Testis (tissue), 3 donors: Measurements from ENCODE around the gene CDK5R1. TPM values are rescaled to one million over a fixed set of nuclear protein-coding genes. Genes with fewer than 3 reads are reported as not detected.
A peak's percentile ranks its signal among the peaks of the same experiment; 100 is the strongest.

ENCODE experiments used
- DNase-seq: peaks from one replicate; pipeline ENCODE4 v3.0.0-alpha.2; 2019
- H3K27ac ChIP-seq, 2 donors: fragments of 200-600 bp; sonication (generic); one replicate each; pipeline ENCODE4 v1.5.1; 2019
- H3K27me3 ChIP-seq: fragments of 200-600 bp; sonication (generic); one replicate; pipeline ENCODE4 v1.5.1; 2019
- H3K36me3 ChIP-seq: fragments of 200-600 bp; sonication (generic); one replicate; pipeline ENCODE4 v1.5.1; 2017; ENCODE audit warnings: low read depth; ENCODE audit errors: missing control alignments
- H3K4me1 ChIP-seq: fragments of 200-600 bp; sonication (generic); one replicate; pipeline ENCODE4 v1.5.1; 2019
- H3K4me3 ChIP-seq, 2 donors: fragments of 200-600 bp; sonication (generic); one replicate each; pipeline ENCODE4 v1.5.1; 2017 to 2019
- H3K9me3 ChIP-seq: fragments of 200-600 bp; sonication (generic); one replicate; pipeline ENCODE4 v1.5.1; 2017
- POLR2A ChIP-seq: fragments of 450-650 bp; IDR thresholded peaks from one replicate; pipeline ENCODE4 v1.6.1; 2017; ENCODE audit warnings: antibody characterized with exemption, mild to moderate bottlenecking, moderate library complexity
- WGBS, 2 donors: methylation state at CpG; one replicate each; pipeline ENCODE4 v1.1.5; 2018; 5-methylcytosine and 5-hydroxymethylcytosine counted together
- intact Hi-C: fragments of 100-400 bp; cut with DNase I; formaldehyde crosslinking; loops from one replicate; pipeline ENCODE4 v1.15.1; 2023; ENCODE audit warnings: low total_unique reads
- polyA plus RNA-seq: library from polyadenylated mRNA; stranded (reverse); fragments of 350-450 nt; fragmentation: Illumina TruSeq; extraction: RNeasy Lipid Tissue Mini Kit (QIAGEN cat#74804); gene quantifications from one replicate; pipeline ENCODE4 v1.2.3, GENCODE V29; 2014; ENCODE audit warnings: low read depth, low replicate concordance; ENCODE audit not compliant: insufficient read depth
- total RNA-seq, 2 donors: library from RNA; depleted of rRNA; stranded (reverse); fragments of >200 nt; gene quantifications; one replicate each; pipeline ENCODE4 v1.2.3, GENCODE V29; 2016
- TF ChIP-seq, protein P1 (sequence below), 3 experiments: fragments of 450-650 bp in 2 of 3; fragments of 200-600 bp in 1 of 3; sonication (generic) in 1 of 3; IDR thresholded peaks; one replicate each; pipeline ENCODE4 v1.5.1; 2016 to 2019; ENCODE audit warnings: antibody characterized with exemption in 3 of 3, mild to moderate bottlenecking in 2 of 3, moderate library complexity in 1 of 3

CDK5R1 gene
- total and polyA plus RNA-seq, 3 donors from 2014 or later: 13.2 to 17.0 (median 16.2) TPM

DNA sequence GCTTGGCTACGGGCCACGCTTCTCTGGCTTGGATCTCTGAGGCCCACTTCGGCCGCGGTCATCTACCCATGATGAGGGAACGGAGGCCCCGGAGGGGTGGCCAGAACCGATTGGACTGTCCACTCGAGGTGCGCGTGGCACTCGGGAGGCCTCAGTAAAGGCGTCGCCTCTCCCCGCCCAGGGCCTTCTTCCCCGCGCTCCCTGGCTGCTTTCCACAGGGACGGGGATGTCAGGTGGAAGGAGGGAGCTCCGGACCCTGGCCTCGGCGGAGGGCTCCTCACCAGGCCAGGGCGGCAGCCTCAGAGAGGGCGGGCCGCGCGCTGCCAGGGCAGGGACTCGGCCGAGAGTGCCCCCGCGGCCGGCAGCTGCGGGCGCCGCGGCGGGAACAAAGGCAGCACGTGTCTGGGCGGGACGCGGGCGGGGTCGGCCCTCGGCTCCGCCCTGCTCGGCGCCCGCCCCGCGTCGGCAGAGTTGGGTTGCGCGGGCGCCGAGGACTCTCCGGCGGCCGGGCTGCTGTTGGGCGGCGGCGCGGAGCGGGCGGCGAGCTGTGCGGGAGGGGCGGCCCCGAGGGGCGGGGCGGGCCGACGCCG lies 587 bp upstream of the CDK5R1 start:
- H3K36me3 ChIP-seq: no peaks in the 10 kb centered on the region
- peak overlapping the region; percentile 76 to 78 for H3K27ac ChIP-seq
- intact Hi-C loops: no loop called here
- H3K27me3 ChIP-seq: no peaks in the 10 kb centered on the region
- 3 to 10% methylated on average over 14 to 67 of the region's 72 CpGs for WGBS, 2 donors
- peak overlapping the region; percentile 57 to 61 for H3K4me3 ChIP-seq
- TF ChIP-seq POLR2A: no peak
- TF ChIP-seq, protein P1, sequence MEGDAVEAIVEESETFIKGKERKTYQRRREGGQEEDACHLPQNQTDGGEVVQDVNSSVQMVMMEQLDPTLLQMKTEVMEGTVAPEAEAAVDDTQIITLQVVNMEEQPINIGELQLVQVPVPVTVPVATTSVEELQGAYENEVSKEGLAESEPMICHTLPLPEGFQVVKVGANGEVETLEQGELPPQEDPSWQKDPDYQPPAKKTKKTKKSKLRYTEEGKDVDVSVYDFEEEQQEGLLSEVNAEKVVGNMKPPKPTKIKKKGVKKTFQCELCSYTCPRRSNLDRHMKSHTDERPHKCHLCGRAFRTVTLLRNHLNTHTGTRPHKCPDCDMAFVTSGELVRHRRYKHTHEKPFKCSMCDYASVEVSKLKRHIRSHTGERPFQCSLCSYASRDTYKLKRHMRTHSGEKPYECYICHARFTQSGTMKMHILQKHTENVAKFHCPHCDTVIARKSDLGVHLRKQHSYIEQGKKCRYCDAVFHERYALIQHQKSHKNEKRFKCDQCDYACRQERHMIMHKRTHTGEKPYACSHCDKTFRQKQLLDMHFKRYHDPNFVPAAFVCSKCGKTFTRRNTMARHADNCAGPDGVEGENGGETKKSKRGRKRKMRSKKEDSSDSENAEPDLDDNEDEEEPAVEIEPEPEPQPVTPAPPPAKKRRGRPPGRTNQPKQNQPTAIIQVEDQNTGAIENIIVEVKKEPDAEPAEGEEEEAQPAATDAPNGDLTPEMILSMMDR (IDR thresholded peaks at IDR 0.05): no peak
- H3K4me1 ChIP-seq: peaks cover 30% of the 10 kb centered on the region
- peak; percentile 77 for DNase-seq
- H3K9me3 ChIP-seq: no peaks in the 10 kb centered on the region

DNA sequence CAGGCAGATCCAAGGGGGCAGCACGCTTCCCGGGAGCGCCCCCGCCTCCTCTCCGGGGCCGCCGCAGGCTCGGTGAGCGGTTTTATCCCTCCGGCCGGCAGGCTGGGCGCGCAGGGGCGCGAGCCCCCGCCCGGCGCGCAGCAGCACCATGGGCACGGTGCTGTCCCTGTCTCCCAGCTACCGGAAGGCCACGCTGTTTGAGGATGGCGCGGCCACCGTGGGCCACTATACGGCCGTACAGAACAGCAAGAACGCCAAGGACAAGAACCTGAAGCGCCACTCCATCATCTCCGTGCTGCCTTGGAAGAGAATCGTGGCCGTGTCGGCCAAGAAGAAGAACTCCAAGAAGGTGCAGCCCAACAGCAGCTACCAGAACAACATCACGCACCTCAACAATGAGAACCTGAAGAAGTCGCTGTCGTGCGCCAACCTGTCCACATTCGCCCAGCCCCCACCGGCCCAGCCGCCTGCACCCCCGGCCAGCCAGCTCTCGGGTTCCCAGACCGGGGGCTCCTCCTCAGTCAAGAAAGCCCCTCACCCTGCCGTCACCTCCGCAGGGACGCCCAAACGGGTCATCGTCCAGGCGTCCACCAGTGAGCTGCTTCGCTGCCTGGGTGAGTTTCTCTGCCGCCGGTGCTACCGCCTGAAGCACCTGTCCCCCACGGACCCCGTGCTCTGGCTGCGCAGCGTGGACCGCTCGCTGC lies 832 bp downstream of the CDK5R1 start:
- DNase-seq: no peak
- Histone ChIP-seq H3K9me3 (no peaks in the 10 kb centered on the region), H3K27me3 (no peaks in the 10 kb centered on the region), H3K27ac (peak overlapping the region in 1 of 2 donors; percentile 56), H3K4me1 (peaks cover 30% of the 10 kb centered on the region), H3K36me3 (no peaks in the 10 kb centered on the region), H3K4me3 (peak overlapping the region; percentile 59 to 61)
- TF ChIP-seq POLR2A: no peak
- TF ChIP-seq, protein P1 (IDR thresholded peaks at IDR 0.05): no peak
- WGBS, 2 donors: 37 to 49% methylated on average over 23 to 56 of the region's 59 CpGs
- intact Hi-C loops: no loop called here

DNA sequence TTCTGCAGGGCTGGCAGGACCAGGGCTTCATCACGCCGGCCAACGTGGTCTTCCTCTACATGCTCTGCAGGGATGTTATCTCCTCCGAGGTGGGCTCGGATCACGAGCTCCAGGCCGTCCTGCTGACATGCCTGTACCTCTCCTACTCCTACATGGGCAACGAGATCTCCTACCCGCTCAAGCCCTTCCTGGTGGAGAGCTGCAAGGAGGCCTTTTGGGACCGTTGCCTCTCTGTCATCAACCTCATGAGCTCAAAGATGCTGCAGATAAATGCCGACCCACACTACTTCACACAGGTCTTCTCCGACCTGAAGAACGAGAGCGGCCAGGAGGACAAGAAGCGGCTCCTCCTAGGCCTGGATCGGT lies 1.4 kb downstream of the CDK5R1 start:
- intact Hi-C loops: no loop called here
- WGBS, 2 donors: 61 to 85% methylated on average over 16 of the region's 16 CpGs
- Histone ChIP-seq H3K27me3 (no peaks in the 10 kb centered on the region), H3K4me3 (peak overlapping the region in 1 of 2 donors; percentile 61), H3K27ac (no peak overlapping the region), H3K9me3 (no peaks in the 10 kb centered on the region), H3K36me3 (no peaks in the 10 kb centered on the region), H3K4me1 (peaks cover 30% of the 10 kb centered on the region)
- no peak for TF ChIP-seq POLR2A
- TF ChIP-seq, protein P1 (IDR thresholded peaks at IDR 0.05): no peak
- no peak for DNase-seq

DNA sequence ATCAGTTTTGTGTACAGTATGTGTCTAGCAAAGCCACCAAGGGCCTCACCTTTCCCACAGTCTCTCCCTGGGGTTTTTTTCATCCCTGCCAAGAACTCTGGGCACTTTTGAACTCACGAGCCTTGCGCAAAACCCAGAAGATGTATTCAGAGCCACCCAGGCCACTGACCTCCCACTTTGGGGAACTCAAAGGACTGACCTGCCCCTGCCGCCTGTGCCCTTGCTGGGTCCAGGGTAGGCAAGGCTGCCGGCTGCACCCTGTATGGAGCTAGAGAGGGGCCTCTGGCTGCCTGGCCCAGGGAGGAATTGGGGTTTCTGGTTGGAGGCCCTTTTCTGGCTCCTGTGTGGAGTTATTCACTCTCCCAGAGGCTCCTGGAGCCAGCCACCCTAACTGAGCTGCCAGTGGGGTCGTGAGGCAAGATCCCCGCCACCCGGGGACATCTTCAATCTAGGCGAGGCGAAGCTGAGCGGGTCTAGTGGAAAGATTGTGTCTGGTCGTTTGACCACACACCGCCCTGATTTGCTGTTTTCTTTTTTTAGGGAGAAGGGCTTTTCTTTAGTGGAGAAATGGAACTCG lies 1.9 kb downstream of the CDK5R1 start:
- 75 to 78% methylated on average over 12 to 13 of the region's 13 CpGs for WGBS, 2 donors
- Histone ChIP-seq H3K27me3 (no peaks in the 10 kb centered on the region), H3K4me3 (no peak overlapping the region), H3K27ac (no peak overlapping the region), H3K4me1 (peaks cover 25% of the 10 kb centered on the region), H3K9me3 (no peaks in the 10 kb centered on the region), H3K36me3 (no peaks in the 10 kb centered on the region)
- intact Hi-C loops: no loop called here
- TF ChIP-seq POLR2A: no peak
- TF ChIP-seq, protein P1 (IDR thresholded peaks at IDR 0.05): no peak
- no peak for DNase-seq
